Esophagus muscularis mucosa (tissue), 3 donors: Measurements from ENCODE around the gene TRIP11.

Experiments
- CTCF ChIP-seq, 3 experiments: fragments of 200-600 bp in 2 of 3; fragments of 450-650 bp in 1 of 3; sonication (generic) in 2 of 3; IDR thresholded peaks; one replicate each; pipeline ENCODE4 v1.5.1; 2017 to 2019; ENCODE audit warnings: antibody characterized with exemption in 3 of 3, mild to moderate bottlenecking in 2 of 3, moderate library complexity in 1 of 3
- POLR2A ChIP-seq: fragments of 450-650 bp; IDR thresholded peaks from one replicate; pipeline ENCODE4 v1.6.1; 2017; ENCODE audit warnings: antibody characterized with exemption, moderate library complexity, mild to moderate bottlenecking, low read depth

GRCh38 chr14:91983588-91983987 lies 56.3 kb downstream of the TRIP11 start:
- TF ChIP-seq POLR2A (no peak), CTCF (IDR thresholded peaks at IDR 0.05) (no peak)
